HG02938 (cell line): ENCODE results near the gene DCST2.
A peak's percentile ranks its signal among the peaks of the same experiment; 100 is the strongest.

Experiments
- ATAC-seq: cut with Tn5 transposase; IDR thresholded peaks from one replicate; pipeline ENCODE4 v1.9.1; 2021; ENCODE audit warnings: mild to moderate bottlenecking, moderate library complexity; ENCODE audit not compliant: unreplicated experiment

DCST2 gene

GRCh38 chr1:155033524-155033923 is at the start of gene DCST2, which contains the start of gene DCST1:
Gene DCST2, minus strand, starts transcription at chr1:155033781. Its CDS starts 80 bp downstream, at chr1:155033701.
Gene DCST1, plus strand, starts transcription at chr1:155033824. Its CDS starts 213 bp downstream, at chr1:155034037.
- no peak for ATAC-seq

GRCh38 chr1:155083052-155083541 is 49.5 kb upstream of the DCST2 start:
- no peak for ATAC-seq

- no peak for ATAC-seq
These were observed 48.9 kb upstream of the DCST2 start for GRCh38 chr1:155082301-155083051.

GRCh38 chr1:155081472-155082300 is 48.1 kb upstream of the DCST2 start:
- ATAC-seq: no peak

- no peak for ATAC-seq
These were observed 47.0 kb upstream of the DCST2 start for GRCh38 chr1:155080312-155081228.

- no peak for ATAC-seq
These were observed 46.1 kb upstream of the DCST2 start for GRCh38 chr1:155079487-155080311.

- no peak for ATAC-seq
These were observed 45.6 kb upstream of the DCST2 start for GRCh38 chr1:155079210-155079486.

- ATAC-seq: no peak
These were observed 45.1 kb upstream of the DCST2 start, which contains the start of gene EFNA3 for GRCh38 chr1:155078469-155079209. Gene EFNA3, plus strand, starts transcription at chr1:155078837. Its CDS starts 105 bp downstream, at chr1:155078942.

GRCh38 chr1:155077758-155078445 is 44.3 kb upstream of the DCST2 start:
- no peak for ATAC-seq

GRCh38 chr1:155077346-155077745 is 43.8 kb upstream of the DCST2 start:
- ATAC-seq: no peak

- ATAC-seq: no peak
These were observed 42.8 kb upstream of the DCST2 start for GRCh38 chr1:155076371-155076770.

GRCh38 chr1:155075535-155075934 is 42.0 kb upstream of the DCST2 start:
- no peak for ATAC-seq

GRCh38 chr1:155073377-155074242 is 40.0 kb upstream of the DCST2 start:
- no peak for ATAC-seq

GRCh38 chr1:155072531-155073289 is 39.1 kb upstream of the DCST2 start:
- ATAC-seq: no peak

- ATAC-seq: no peak
These were observed 38.1 kb upstream of the DCST2 start for GRCh38 chr1:155071701-155072100.

GRCh38 chr1:155070721-155071569 is 37.4 kb upstream of the DCST2 start:
- ATAC-seq: peak; percentile 59
